HFF-Myc (cell line): ENCODE results near the gene HAUS7.

Experiments
- DNase-seq: peaks from one replicate; pipeline ENCODE4 v3.0.0-alpha.2; 2011; ENCODE audit warnings: low read depth; ENCODE audit errors: extremely low read depth
- H3K4me3 ChIP-seq: replicated peaks from 2 replicates; pipeline ENCODE4 v1.5.1; 2011; ENCODE audit warnings: low read depth, mild to moderate bottlenecking, control low read depth, low read length
- CTCF ChIP-seq: IDR thresholded peaks from 2 replicates; pipeline ENCODE4 v1.5.1; 2012; ENCODE audit warnings: mild to moderate bottlenecking, low read depth, low read length, control low read depth; ENCODE audit errors: missing control alignments

Gene HAUS7

DNA sequence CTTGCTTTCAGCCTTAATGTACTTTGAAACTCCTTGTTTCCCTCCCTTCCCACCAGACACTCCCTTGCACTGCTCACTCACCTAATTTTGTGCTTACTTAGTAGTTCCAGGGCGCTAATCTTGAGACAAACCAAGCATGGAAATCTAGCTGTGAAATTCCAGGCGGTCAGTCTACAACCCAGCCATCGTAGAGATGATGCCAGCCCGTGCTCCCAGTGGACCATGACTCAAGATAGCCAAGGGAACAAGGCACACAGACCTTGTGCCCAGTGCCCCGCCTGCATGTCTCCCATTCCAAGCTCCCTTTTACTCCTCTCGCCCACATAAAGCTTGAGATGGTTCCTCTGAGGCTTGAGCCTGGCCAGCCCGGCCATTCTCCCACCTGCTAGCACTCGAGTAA is 35.6 kb downstream of the HAUS7 start:
- no peak for DNase-seq
- H3K4me3 ChIP-seq, result no peak overlapping the region
- no peak for TF ChIP-seq CTCF

- H3K4me3 ChIP-seq, result no peak overlapping the region
- no peak for DNase-seq
- no peak for TF ChIP-seq CTCF
Measured at GRCh38 chrX:153433781-153434285, 36.5 kb downstream of the HAUS7 start.

DNA sequence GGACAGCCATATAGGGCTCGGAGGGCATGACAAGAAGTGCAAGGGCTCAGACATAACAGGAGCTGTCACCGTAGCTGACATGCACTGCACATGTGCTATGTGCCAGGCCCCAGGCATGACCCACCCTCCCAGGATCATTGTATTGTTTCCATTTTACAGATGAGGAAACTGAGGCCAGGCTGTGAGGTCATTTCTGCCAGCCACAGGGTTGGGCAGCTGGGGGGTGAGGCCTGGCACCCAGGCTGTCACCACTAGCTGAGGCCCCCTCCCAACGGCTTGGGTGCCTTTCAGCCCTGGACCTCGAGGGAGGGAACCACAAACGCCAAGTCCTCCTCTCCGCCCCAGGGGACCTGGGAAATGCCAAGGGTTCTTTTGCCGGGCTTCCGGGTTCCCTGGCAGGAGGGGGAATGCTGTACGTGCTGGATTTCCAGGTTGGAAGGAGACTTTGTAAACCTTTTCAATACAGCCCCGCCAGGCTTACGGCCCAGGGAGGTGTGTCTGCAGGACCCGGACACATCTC is 37.2 kb downstream of the HAUS7 start:
- H3K4me3 ChIP-seq, result no peak overlapping the region
- no peak for DNase-seq
- no peak for TF ChIP-seq CTCF

GRCh38 chrX:153430796-153431195 is 39.6 kb downstream of the HAUS7 start:
- TF ChIP-seq CTCF, result no peak
- H3K4me3 ChIP-seq, result no peak overlapping the region

GRCh38 chrX:153426204-153426603 is 44.2 kb downstream of the HAUS7 start:
- no peak overlapping the region for H3K4me3 ChIP-seq
- no peak for TF ChIP-seq CTCF
- DNase-seq, result no peak

More at GRCh38 chrX:153430796-153431195, 39.6 kb downstream of the HAUS7 start:
- no peak for DNase-seq

GRCh38 chrX:153423652-153424051 is 46.7 kb downstream of the HAUS7 start:
- no peak for DNase-seq
- no peak for TF ChIP-seq CTCF
- no peak overlapping the region for H3K4me3 ChIP-seq

DNA sequence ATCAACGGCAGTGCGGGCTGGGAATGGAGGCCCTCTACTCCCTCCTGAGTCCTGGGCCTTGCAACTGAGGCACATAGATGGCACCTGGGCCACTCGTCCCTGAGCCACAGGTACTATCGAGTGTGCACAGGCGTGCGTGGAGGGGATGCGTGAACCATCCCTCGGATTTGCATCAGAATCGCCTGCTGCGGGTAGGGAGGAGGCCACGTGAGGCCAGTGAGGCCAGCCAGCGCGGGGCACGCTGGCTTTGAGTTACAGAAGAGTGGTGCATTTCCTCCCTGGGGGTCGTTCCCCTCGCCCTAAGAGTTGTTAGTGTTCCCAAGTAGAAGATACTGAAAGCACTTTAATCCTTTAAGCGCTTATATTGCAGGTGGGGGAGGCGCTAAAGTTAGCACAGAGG is 48.5 kb downstream of the HAUS7 start:
- no peak for TF ChIP-seq CTCF
- DNase-seq, result no peak
- H3K4me3 ChIP-seq, result no peak overlapping the region
